Thymus (tissue), 11 donors: ENCODE results near the gene THUMPD2. TPM values are rescaled to one million over a fixed set of nuclear protein-coding genes. Genes with fewer than 3 reads are reported as not detected.
"Not testable (repeated sequence)": the region's sequence is repeated elsewhere in the genome, so short reads cannot be mapped to it uniquely, and the experiment has no call there.

Source experiments
- DNase-seq, 9 donors: peaks; one replicate each; pipeline ENCODE4 v3.0.0-alpha.2; 2013; ENCODE audit warnings: low spot score in 9 of 9, low read depth in 6 of 9, missing footprints in 1 of 9
- H3K27ac ChIP-seq, 2 donors: one replicate each; pipeline ENCODE4 v1.5.1; 2013; ENCODE audit warnings: control low read depth in 1 of 2, low read depth in 1 of 2, low read length in 1 of 2, mild to moderate bottlenecking in 1 of 2, moderate library complexity in 1 of 2
- H3K27me3 ChIP-seq, 2 donors: one replicate each; pipeline ENCODE4 v1.5.1; 2013; ENCODE audit warnings: low read length in 1 of 2; ENCODE audit not compliant: control insufficient read depth in 2 of 2, insufficient read depth in 1 of 2
- H3K36me3 ChIP-seq, 2 donors: one replicate each; pipeline ENCODE4 v1.5.1; 2013; ENCODE audit warnings: low read length in 1 of 2, mild to moderate bottlenecking in 1 of 2, moderate library complexity in 1 of 2; ENCODE audit not compliant: control insufficient read depth in 2 of 2, insufficient read depth in 2 of 2
- H3K4me1 ChIP-seq, 2 donors: one replicate each; pipeline ENCODE4 v1.5.1; 2013; ENCODE audit warnings: low read length in 2 of 2; ENCODE audit not compliant: control insufficient read depth in 2 of 2, insufficient read depth in 2 of 2
- H3K4me3 ChIP-seq, 2 donors: one replicate each; pipeline ENCODE4 v1.5.1; 2013; ENCODE audit warnings: low read length in 2 of 2, control low read depth in 1 of 2, mild to moderate bottlenecking in 1 of 2
- H3K9me3 ChIP-seq, 2 donors: one replicate each; pipeline ENCODE4 v1.5.1; 2013; ENCODE audit warnings: low read length in 1 of 2, mild to moderate bottlenecking in 1 of 2; ENCODE audit not compliant: control insufficient read depth in 2 of 2, insufficient read depth in 1 of 2
- WGBS: extraction: QIAGEN DNeasy Blood & Tissue Kit; methylation state at CpG from one replicate; pipeline ENCODE4 v1.1.7; 2013; 5-methylcytosine and 5-hydroxymethylcytosine counted together
- polyA plus RNA-seq: library from polyadenylated mRNA; stranded (reverse); fragments of 200-250 nt; gene quantifications from one replicate; pipeline ENCODE4 v1.2.3, GENCODE V29; 2013
- total RNA-seq: library from RNA; stranded (reverse); fragments of 120-200 nt; gene quantifications from one replicate; pipeline ENCODE4 v1.2.4, GENCODE V29; 2013
- donor health status: healthy.

Gene THUMPD2
- total and polyA plus RNA-seq, 2 donors, result 18.2 to 31.1 TPM

DNA sequence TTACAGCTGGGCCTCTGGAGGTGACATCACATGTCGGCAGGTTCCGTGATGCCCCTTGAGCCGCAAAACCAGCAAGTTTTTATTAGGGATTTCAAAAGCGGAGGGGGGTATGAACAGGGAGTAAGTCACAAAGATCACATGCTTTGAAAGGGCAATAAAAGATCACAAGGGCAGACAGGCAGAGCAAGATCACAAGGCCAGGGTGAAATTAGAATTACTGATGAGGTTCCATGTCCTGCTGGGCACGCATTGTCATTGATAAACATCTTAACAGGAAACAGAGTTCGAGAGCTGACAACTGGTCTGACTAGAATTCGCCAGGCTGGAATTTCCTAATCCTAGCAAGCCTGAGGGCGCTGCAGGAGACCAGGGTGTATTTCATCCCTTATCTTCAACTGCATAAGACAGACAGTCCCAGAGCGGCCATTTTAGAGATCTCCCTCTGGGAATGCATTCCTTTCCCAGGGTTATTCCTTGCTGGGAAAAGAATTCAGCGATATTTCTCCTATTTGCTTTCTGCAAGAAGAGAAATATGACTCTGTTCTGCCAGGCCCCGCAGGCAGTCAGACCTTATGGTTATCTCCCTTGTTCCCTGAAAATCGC lies 11.3 kb upstream of the THUMPD2 start:
- not testable (repeated sequence) for H3K4me3 ChIP-seq, H3K27ac ChIP-seq, DNase-seq, H3K36me3 ChIP-seq, H3K4me1 ChIP-seq, H3K9me3 ChIP-seq, H3K27me3 ChIP-seq
- WGBS, result 90% methylated on average over 12 of the region's 12 CpGs

DNA sequence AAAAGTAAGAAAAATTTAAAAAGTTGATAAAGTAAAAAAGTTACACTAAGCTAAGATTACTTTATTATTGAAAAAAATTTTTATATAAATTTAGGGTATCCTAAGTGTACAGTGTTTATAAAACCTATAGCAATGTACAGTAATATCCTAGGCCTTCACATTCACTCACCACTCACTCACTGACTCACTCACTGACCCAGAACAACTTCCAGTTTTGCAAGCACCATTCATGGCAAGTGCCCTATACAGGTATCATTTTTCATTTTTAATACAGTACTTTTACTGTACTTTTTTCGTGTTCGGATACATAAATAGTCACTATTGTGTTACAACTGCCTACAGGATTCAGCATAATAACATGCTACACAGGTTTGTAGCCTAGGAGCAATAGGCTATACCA lies 8.9 kb upstream of the THUMPD2 start:
- no peak overlapping the region for H3K4me3 ChIP-seq
- no peaks in the 10 kb centered on the region for H3K9me3 ChIP-seq
- no peak for DNase-seq
- WGBS, result 94% methylated on average over 2 of the region's 2 CpGs
- no peaks in the 10 kb centered on the region for H3K27me3 ChIP-seq
- no peak overlapping the region for H3K27ac ChIP-seq
- no peaks in the 10 kb centered on the region for H3K36me3 ChIP-seq
- no peaks in the 10 kb centered on the region for H3K4me1 ChIP-seq

DNA sequence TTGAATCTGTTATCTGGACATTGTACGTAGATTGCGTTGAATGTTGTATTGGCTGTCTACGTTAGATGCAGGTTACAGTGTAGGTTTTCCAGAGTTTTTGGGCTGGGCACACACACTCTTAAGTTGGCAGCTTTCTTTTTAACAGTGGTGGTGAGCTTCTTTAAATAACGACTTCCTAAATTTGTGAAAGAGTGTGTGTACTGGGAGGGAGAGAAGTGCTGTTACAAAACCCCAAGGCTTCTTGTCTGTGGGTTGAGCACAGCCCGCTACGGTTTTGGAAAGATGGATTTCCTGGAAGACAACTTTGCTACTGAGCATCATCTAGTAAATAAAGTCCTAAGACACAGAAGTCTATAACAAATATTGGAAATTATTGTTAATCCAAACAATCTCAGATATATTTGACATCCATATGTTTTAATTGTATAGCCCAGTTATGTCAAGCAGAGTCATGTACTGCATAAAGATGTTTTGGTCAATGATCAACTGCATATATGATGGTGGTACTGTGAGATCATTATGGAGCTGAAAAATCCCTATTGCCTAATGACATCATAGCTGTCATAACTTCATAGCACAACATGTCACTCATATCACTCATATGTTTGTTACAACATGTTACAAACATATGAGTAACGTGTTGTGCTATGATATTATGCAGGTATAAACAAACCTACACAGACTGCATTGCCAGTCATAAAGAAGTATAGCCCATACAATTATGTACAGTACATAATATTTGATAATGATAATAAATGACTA lies 7.9 kb upstream of the THUMPD2 start:
- Histone ChIP-seq H3K27ac (no peak overlapping the region), H3K4me3 (no peak overlapping the region), H3K27me3 (no peaks in the 10 kb centered on the region), H3K9me3 (no peaks in the 10 kb centered on the region), H3K36me3 (no peaks in the 10 kb centered on the region), H3K4me1 (no peaks in the 10 kb centered on the region)
- no peak for DNase-seq
- 67% methylated on average over 7 of the region's 7 CpGs for WGBS

DNA sequence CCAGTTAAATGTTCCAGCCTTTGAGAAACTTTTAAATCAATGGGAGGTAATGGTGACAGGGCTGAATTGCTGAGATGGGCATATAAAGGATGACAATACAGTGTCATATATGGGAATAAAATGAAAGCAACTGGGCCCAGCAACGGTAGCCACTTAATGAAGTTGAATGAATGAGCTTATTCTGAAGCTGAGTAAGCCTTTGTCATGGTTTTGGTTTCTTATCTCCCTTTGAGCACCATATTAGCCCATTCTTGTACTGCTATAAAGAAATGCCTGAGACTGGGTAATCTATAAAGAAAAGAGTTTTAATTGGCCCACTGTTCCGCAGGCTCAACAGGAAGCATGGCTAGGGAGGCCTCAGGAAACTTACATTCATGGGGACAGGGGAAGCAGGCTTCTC lies 3.5 kb upstream of the THUMPD2 start:
- Histone ChIP-seq H3K9me3 (no peaks in the 10 kb centered on the region), H3K4me3 (no peak overlapping the region), H3K27ac (no peak overlapping the region), H3K36me3 (no peaks in the 10 kb centered on the region), H3K4me1 (peaks cover 8 to 15% of the 10 kb centered on the region in 2 donors), H3K27me3 (no peaks in the 10 kb centered on the region)
- 50% methylated on average over 2 of the region's 2 CpGs for WGBS
- no peak for DNase-seq

DNA sequence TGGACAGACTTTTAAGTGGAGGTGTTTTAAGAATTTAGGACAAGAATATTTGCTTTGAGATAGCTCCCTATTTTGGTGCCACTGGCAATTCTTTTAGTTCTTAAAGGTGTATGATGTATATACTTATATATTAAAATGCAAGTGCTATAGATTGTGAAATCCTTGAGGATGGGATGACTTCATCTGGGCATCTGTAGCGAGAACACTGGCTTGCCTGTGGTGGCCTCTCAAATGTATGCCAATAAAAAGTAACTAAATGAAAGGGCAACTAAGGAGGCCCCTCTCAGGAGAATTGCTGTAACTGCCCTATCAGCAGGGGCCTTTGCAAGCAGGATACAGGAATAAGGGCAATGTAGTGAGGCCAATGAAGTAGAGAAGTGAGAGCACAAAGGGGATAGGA lies 2.6 kb upstream of the THUMPD2 start:
- H3K27me3 ChIP-seq, result no peaks in the 10 kb centered on the region
- 95% methylated on average over 1 of the region's 1 CpG for WGBS
- peaks cover 8 to 15% of the 10 kb centered on the region in 2 donors for H3K4me1 ChIP-seq
- no peak overlapping the region for H3K4me3 ChIP-seq
- H3K9me3 ChIP-seq, result no peaks in the 10 kb centered on the region
- no peaks in the 10 kb centered on the region for H3K36me3 ChIP-seq
- H3K27ac ChIP-seq, result no peak overlapping the region
- DNase-seq, result no peak

DNA sequence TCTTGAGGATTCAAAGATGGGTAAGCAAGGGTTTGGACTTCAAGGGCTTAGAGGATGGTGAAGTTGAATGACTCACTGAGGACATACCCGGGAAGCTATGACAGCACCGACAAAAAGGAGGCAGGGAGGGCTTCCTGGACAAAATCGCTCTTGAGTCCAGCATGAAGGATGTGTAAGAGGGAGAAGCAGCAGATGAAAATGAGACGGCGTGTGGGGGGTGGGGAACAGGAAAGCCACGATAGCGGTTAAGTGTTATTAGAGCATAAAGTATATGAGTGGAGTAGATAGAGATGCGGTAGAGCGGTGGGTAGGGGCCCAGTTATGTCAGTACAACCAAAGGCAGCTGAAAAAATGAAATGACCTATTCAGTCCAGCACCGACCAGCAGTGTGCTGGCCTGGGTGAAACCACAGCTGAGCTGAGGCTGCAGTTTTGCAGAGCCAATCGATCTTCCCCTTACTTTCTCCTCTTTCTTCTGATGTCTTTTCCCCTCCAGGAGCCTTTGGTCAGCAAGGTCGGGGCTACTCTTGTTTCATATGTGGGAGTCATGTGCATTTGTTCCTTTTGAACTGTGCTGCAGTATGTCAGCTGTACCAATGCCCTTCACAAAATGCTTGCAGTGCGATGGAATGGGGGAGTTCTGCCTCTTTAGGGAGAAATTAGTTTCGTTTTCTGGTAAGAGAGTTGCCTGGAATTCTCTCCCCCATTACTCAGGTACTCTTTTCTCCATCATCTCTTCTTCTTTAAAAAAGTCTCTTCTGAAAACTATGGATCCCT lies 2.0 kb upstream of the THUMPD2 start:
- Histone ChIP-seq H3K4me1 (peaks cover 8 to 15% of the 10 kb centered on the region in 2 donors), H3K27me3 (no peaks in the 10 kb centered on the region), H3K36me3 (peaks cover 0 to 2% of the 10 kb centered on the region in 2 donors), H3K4me3 (peak overlapping the region; percentile 0 to 11), H3K9me3 (peaks cover 0 to 4% of the 10 kb centered on the region in 2 donors), H3K27ac (no peak overlapping the region)
- WGBS, result 38% methylated on average over 14 of the region's 14 CpGs
- peak in 4 of 9 donors; percentile 6 to 28 (median 21) for DNase-seq

DNA sequence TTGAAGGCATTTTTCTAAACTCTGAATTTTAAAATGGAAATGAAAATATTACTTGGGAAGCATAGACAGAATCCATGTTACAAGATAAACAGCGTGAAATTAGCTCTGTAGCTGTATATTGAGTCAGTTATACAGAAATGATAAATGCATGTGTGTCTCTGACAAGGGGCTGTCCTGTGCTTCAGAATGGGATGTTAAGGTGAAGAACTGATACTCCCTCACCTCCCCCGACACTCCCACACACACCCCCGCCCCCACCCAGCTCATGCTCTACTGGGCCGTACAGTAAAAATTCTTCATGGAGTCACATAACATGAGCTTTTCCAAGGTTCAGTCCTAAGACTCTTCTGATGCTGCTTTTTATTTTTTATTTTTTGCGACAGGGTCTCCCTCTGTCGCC lies 869 bp upstream of the THUMPD2 start:
- Histone ChIP-seq H3K4me1 (peaks cover 10 to 17% of the 10 kb centered on the region in 2 donors), H3K27ac (no peak overlapping the region), H3K36me3 (peaks cover 0 to 2% of the 10 kb centered on the region in 2 donors), H3K9me3 (peaks cover 0 to 4% of the 10 kb centered on the region in 2 donors), H3K4me3 (no peak overlapping the region), H3K27me3 (no peaks in the 10 kb centered on the region)
- 96% methylated on average over 6 of the region's 6 CpGs for WGBS
- DNase-seq, result no peak

DNA sequence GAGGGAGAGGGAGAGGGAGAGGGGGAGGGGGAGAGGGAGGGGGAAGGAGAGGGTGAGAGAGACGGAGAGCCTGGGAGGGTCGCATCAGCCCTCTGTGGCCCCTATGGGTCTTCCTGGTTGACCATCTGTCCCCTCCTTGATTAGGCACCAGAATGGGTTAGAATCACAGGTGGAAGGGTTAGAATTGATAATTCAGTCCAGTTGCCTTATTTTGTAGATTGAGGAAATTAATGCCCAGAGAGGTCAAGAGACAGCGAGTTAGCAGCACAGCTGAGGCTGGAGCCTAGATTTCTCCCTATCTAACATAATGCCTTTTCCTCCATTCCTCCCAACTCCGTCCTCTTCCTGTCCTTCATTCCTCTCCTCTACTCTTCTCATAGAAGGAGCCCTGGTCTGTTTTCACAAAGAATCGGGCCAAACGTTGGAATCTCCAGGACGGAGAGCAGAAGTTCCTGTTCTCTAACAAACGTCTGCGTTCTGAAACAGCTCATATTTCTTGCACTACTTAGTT lies 338 bp upstream of the THUMPD2 start:
- Histone ChIP-seq H3K27ac (peak overlapping the region in 1 of 2 donors; percentile 46), H3K4me3 (peak overlapping the region; percentile 71 to 100), H3K27me3 (no peaks in the 10 kb centered on the region), H3K36me3 (peaks cover 0 to 2% of the 10 kb centered on the region in 2 donors), H3K9me3 (peaks cover 0 to 4% of the 10 kb centered on the region in 2 donors), H3K4me1 (peaks cover 10 to 18% of the 10 kb centered on the region in 2 donors)
- peak in 1 of 9 donors; percentile 11 for DNase-seq
- WGBS, result 49% methylated on average over 9 of the region's 9 CpGs

DNA sequence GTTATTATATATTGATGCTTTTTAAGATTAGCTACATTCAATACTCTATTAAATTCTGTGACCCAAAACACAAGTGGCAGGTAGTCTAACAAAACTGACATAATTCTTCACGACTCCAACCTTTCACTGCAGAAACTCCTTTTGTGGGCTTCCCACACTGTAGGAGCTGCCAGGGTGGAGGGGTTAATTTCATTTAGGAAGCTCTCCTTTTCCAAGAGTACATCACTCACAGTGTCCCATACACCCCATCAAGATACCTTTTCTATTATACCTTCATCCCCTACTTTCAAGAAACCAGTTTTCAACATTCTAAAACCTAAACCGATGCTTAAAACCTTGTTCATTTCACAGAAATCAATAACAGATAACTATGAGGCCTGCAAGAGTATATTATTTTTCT lies 825 bp downstream of the THUMPD2 start:
- Histone ChIP-seq H3K4me1 (peaks cover 10 to 18% of the 10 kb centered on the region in 2 donors), H3K9me3 (peaks cover 0 to 4% of the 10 kb centered on the region in 2 donors), H3K27ac (peak overlapping the region in 1 of 2 donors; percentile 78), H3K36me3 (peaks cover 0 to 4% of the 10 kb centered on the region in 2 donors), H3K4me3 (peak overlapping the region; percentile 71 to 100), H3K27me3 (no peaks in the 10 kb centered on the region)
- peak in 1 of 9 donors; percentile 4 for DNase-seq
- WGBS, result 6% methylated on average over 2 of the region's 2 CpGs
